DND-41 (cell line): ENCODE data around the gene GPR68.

Experiments used
- ATAC-seq: fragments of 200-7000 bp; cut with Tn5 transposase; 3 replicates; pipeline ENCODE4 v1.9.1; 2021; ENCODE audit warnings: low read depth; ENCODE audit not compliant: insufficient read depth
- DNase-seq: peaks from one replicate; pipeline ENCODE4 v3.0.0-alpha.2; 2020
- H2AFZ ChIP-seq: 2 replicates; pipeline ENCODE4 v1.6.0; 2012; ENCODE audit warnings: low read depth, low read length
- H3K27ac ChIP-seq: 2 replicates; pipeline ENCODE4 v1.5.1; 2012; ENCODE audit warnings: low read length, inconsistent platforms
- H3K27me3 ChIP-seq: fragments of 200-600 bp; sonication (generic); 2 replicates; pipeline ENCODE4 v1.6.0; 2012; ENCODE audit warnings: low read length, mild to moderate bottlenecking, inconsistent platforms; ENCODE audit not compliant: insufficient read depth, poor library complexity
- H3K36me3 ChIP-seq: 2 replicates; pipeline ENCODE4 v1.5.1; 2012; ENCODE audit warnings: low read length, inconsistent platforms; ENCODE audit not compliant: insufficient read depth
- H3K4me1 ChIP-seq: 2 replicates; pipeline ENCODE4 v1.5.1; 2012; ENCODE audit warnings: mild to moderate bottlenecking, low read length; ENCODE audit not compliant: insufficient read depth
- H3K4me2 ChIP-seq: 2 replicates; pipeline ENCODE4 v1.6.0; 2012; ENCODE audit warnings: mild to moderate bottlenecking, moderate library complexity, low read length, inconsistent platforms; ENCODE audit not compliant: insufficient read depth
- H3K4me3 ChIP-seq, 2 experiments: fragments of 200-600 bp in 1 of 2; shearing (Covaris generic) in 1 of 2; 2 replicates each; pipeline ENCODE4 v1.5.1; 2012 to 2016; ENCODE audit warnings: inconsistent platforms in 2 of 2, low read length in 2 of 2, mild to moderate bottlenecking in 2 of 2, low read depth in 1 of 2, moderate library complexity in 1 of 2
- H3K79me2 ChIP-seq: 2 replicates; pipeline ENCODE4 v1.6.0; 2012; ENCODE audit warnings: low read length, inconsistent platforms; ENCODE audit not compliant: insufficient read depth
- H3K9ac ChIP-seq: 2 replicates; pipeline ENCODE4 v1.6.0; 2012; ENCODE audit warnings: low read depth, mild to moderate bottlenecking, inconsistent platforms, low read length, moderate library complexity
- H3K9me3 ChIP-seq: 2 replicates; pipeline ENCODE4 v1.5.1; 2012; ENCODE audit warnings: low read length, moderate library complexity, mild to moderate bottlenecking, inconsistent platforms; ENCODE audit not compliant: insufficient read depth, severe bottlenecking
- H4K20me1 ChIP-seq: 2 replicates; pipeline ENCODE4 v1.6.0; 2012; ENCODE audit warnings: low read length; ENCODE audit not compliant: insufficient read depth
- CTCF ChIP-seq: IDR thresholded peaks from 2 replicates; pipeline ENCODE4 v1.5.1; 2012; ENCODE audit warnings: borderline replicate concordance, low read length, moderate library complexity, mild to moderate bottlenecking; ENCODE audit not compliant: poor library complexity, severe bottlenecking; ENCODE audit errors: extremely low read depth
- EZH2 ChIP-seq: IDR thresholded peaks from 3 replicates; pipeline ENCODE4 v1.6.1; 2012; ENCODE audit warnings: borderline replicate concordance, low read depth, mild to moderate bottlenecking, moderate library complexity, low read length, inconsistent platforms; ENCODE audit not compliant: severe bottlenecking

GPR68 gene

GRCh38 chr14:91273273-91273884 is 28.9 kb upstream of the GPR68 start:
- TF ChIP-seq EZH2: no peak
- TF ChIP-seq CTCF: no peak
- H3K4me3 ChIP-seq: no peak overlapping the region
- DNase-seq: no peak

DNA sequence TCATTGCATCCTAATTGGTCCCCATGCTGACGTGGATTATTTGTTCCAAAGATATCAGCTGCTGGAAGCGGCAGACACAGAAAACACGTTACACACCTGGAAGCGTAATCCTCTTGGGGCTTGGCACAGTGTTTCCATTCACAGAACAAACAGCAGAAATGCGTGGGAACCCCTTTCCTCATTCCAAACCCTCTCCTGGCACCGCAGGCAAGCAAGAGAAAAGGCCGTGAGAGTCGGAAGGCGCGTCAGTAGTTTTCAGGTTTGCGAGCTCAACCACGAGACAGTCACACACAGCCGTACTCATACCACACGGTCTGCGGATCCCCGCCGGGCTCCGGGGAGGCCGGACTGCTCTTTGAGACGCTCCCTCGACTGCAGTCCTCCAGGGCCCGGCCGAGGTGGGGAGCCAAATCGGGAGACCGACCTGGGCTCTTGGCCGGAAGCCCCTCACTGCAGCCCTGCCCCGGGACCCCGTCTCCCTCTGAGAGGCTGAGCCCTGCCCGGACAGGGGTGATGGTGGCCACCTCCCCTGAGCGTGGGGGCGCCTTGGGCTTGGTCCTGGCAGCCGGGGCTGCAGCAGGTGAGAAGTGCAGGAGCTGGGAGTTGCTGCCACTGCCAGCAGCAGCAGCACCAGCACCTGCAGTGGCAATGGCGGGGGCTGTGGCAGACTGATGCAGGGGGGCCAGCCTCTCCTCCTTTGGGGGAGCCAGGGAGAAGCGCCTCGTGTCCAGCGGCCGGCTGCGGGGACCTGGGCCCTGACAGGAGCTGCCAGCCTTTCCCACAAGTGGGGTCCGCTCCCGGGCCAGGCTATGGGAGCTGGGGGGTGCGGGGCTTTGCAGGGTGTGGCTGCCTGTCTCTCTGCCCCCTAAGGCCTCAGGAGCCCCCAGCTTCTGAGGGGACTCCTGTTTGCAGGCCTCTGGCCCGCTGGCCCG is 28.1 kb upstream of the GPR68 start:
- DNase-seq (no peak), ATAC-seq (no peak)
- H3K4me1 ChIP-seq: no peaks in the 10 kb centered on the region
- no peaks in the 10 kb centered on the region for H3K27me3 ChIP-seq
- no peak overlapping the region for H3K4me2 ChIP-seq
- no peaks in the 10 kb centered on the region for H3K9me3 ChIP-seq
- no peaks in the 10 kb centered on the region for H4K20me1 ChIP-seq
- H3K36me3 ChIP-seq: peaks cover 65% of the 10 kb centered on the region
- no peak overlapping the region for H3K27ac ChIP-seq
- H3K4me3 ChIP-seq: no peak overlapping the region
- TF ChIP-seq EZH2 (no peak), CTCF (no peak)
- no peaks in the 10 kb centered on the region for H3K79me2 ChIP-seq
- H2AFZ ChIP-seq: no peak overlapping the region
- no peak overlapping the region for H3K9ac ChIP-seq

More at GRCh38 chr14:91273273-91273884, 28.9 kb upstream of the GPR68 start:
- no peaks in the 10 kb centered on the region for H3K4me1 ChIP-seq
- no peak overlapping the region for H2AFZ ChIP-seq
- peaks cover 73% of the 10 kb centered on the region for H3K36me3 ChIP-seq
- no peaks in the 10 kb centered on the region for H4K20me1 ChIP-seq
- no peaks in the 10 kb centered on the region for H3K9me3 ChIP-seq
- H3K79me2 ChIP-seq: no peaks in the 10 kb centered on the region
- H3K4me2 ChIP-seq: no peak overlapping the region
- ATAC-seq: no peak
- H3K9ac ChIP-seq: no peak overlapping the region
- H3K27me3 ChIP-seq: no peaks in the 10 kb centered on the region
- H3K27ac ChIP-seq: no peak overlapping the region

- H3K27ac ChIP-seq: no peak overlapping the region
- H4K20me1 ChIP-seq: no peaks in the 10 kb centered on the region
- H3K4me2 ChIP-seq: no peak overlapping the region
- no peak overlapping the region for H3K9ac ChIP-seq
- H3K4me3 ChIP-seq: no peak overlapping the region
- peaks cover 56% of the 10 kb centered on the region for H3K36me3 ChIP-seq
- H3K4me1 ChIP-seq: no peaks in the 10 kb centered on the region
- no peak overlapping the region for H2AFZ ChIP-seq
- no peak for ATAC-seq
- TF ChIP-seq CTCF: no peak
- no peak for TF ChIP-seq EZH2
- H3K27me3 ChIP-seq: no peaks in the 10 kb centered on the region
- H3K9me3 ChIP-seq: no peaks in the 10 kb centered on the region
- no peak for DNase-seq
- no peaks in the 10 kb centered on the region for H3K79me2 ChIP-seq
Measured at GRCh38 chr14:91271639-91272038, 27.1 kb upstream of the GPR68 start.
